HCT116 (cell line): Measurements from ENCODE around the gene ZNF282. TPM values are rescaled to one million over a fixed set of nuclear protein-coding genes. Genes with fewer than 3 reads are reported as not detected.

Experiments
- ATAC-seq: fragments of 200-7000 bp; cut with Tn5 transposase; 2 replicates; pipeline ENCODE4 v1.9.1; 2020; ENCODE audit warnings: mild to moderate bottlenecking, moderate library complexity
- BruUV-seq: library from RNA; stranded (reverse); fragments of 400-500 nt; replicated peaks from 2 replicates; lab custom pipeline; 2021; lab: Mats Ljungman, UMichigan
- CTCF ChIA-PET: fragments of 300-600 bp; sonication (Branson Sonifier 250); formaldehyde crosslinking; loops from one replicate; lab custom pipeline; 2021; ENCODE audit warnings: antibody characterized with exemption; lab: Charles Lee
- POLR2A ChIA-PET: fragments of 300-600, 350-600 bp; sonication (Branson Sonifier 250); formaldehyde crosslinking; loops from one replicate; lab custom pipeline; 2021; ENCODE audit warnings: antibody characterized with exemption; lab: Charles Lee
- RAD21 ChIA-PET, 2 experiments: fragments of 300-600 bp; sonication (Branson Sonifier 250); formaldehyde crosslinking; loops; one replicate each; lab custom pipeline; 2023; ENCODE audit warnings: low total read pairs in 2 of 2; ENCODE audit not compliant: uncharacterized antibody in 2 of 2, unreplicated experiment in 2 of 2, low non-redundant PET in 1 of 2; lab: Charles Lee
- DNase-seq: peaks from one replicate; pipeline ENCODE4 v3.0.0-alpha.2; 2010; ENCODE audit warnings: low read depth, low spot score
- H2AFZ ChIP-seq: fragments of 200-600 bp; shearing (Covaris generic), sonication (generic); 2 replicates; pipeline ENCODE4 v1.6.1; 2017; ENCODE audit warnings: low read depth, mixed run types, mixed read lengths, antibody characterized with exemption, low read length; ENCODE audit not compliant: poor library complexity, severe bottlenecking
- H3K27ac ChIP-seq: 2 replicates; pipeline ENCODE4 v1.5.1; 2012; ENCODE audit warnings: low read depth, low read length
- H3K27me3 ChIP-seq: fragments of 200-600 bp; sonication (generic); 2 replicates; pipeline ENCODE4 v1.6.1; 2016; ENCODE audit warnings: mixed run types, low read length, mixed read lengths; ENCODE audit not compliant: insufficient read depth
- H3K36me3 ChIP-seq, 2 experiments: fragments of 200-500 bp in 1 of 2; fragments of 200-600 bp in 1 of 2; sonication (Bioruptor generic) in 1 of 2; sonication (generic) in 1 of 2; 2 replicates each; pipeline versions ENCODE4 v1.5.1 to v1.6.1; 2014 to 2016; ENCODE audit warnings: low read length in 2 of 2, inconsistent platforms in 1 of 2, mixed read lengths in 1 of 2, mixed run types in 1 of 2; ENCODE audit not compliant: insufficient read depth in 2 of 2, control insufficient read depth in 1 of 2
- H3K4me1 ChIP-seq, 2 experiments: fragments of 200-600 bp in 1 of 2; sonication (generic) in 1 of 2; 2 replicates each; pipeline versions ENCODE4 v1.5.1 to v1.6.1; 2012 to 2017; ENCODE audit warnings: low read length in 2 of 2, inconsistent platforms in 1 of 2, mild to moderate bottlenecking in 1 of 2, mixed read lengths in 1 of 2, mixed run types in 1 of 2, moderate library complexity in 1 of 2; ENCODE audit not compliant: insufficient read depth in 2 of 2, control insufficient read depth in 1 of 2
- H3K4me2 ChIP-seq: fragments of 200-600 bp; sonication (generic); 2 replicates; pipeline ENCODE4 v1.6.1; 2017; ENCODE audit warnings: mixed run types, low read length, mixed read lengths
- H3K4me3 ChIP-seq, 2 experiments: fragments of 200-600 bp in 1 of 2; sonication (generic) in 1 of 2; replicated peaks in 1 of 2; 2 replicates each; pipeline ENCODE4 v1.5.1; 2011 to 2016; ENCODE audit warnings: low read length in 2 of 2, control low read depth in 1 of 2, low read depth in 1 of 2, mild to moderate bottlenecking in 1 of 2, mixed read lengths in 1 of 2, mixed run types in 1 of 2
- H3K79me2 ChIP-seq: fragments of 200-600 bp; sonication (generic); 2 replicates; pipeline ENCODE4 v1.6.1; 2017; ENCODE audit warnings: mild to moderate bottlenecking, mixed run types, low read length, moderate library complexity, mixed read lengths; ENCODE audit not compliant: insufficient read depth
- H3K9ac ChIP-seq: fragments of 200-600 bp; sonication (generic); 2 replicates; pipeline ENCODE4 v1.6.1; 2016; ENCODE audit warnings: low read length, mixed read lengths
- H3K9me2 ChIP-seq: fragments of 200-600 bp; sonication (generic), shearing (Covaris generic); 2 replicates; pipeline ENCODE4 v1.6.1; 2017; ENCODE audit warnings: mixed run types, mild to moderate bottlenecking, moderate library complexity; ENCODE audit not compliant: insufficient read depth
- H3K9me3 ChIP-seq, 2 experiments: fragments of 200-500 bp in 1 of 2; fragments of 200-600 bp in 1 of 2; sonication (Bioruptor generic) in 1 of 2; sonication (generic) in 1 of 2; 2 replicates each; pipeline ENCODE4 v1.6.1; 2014 to 2017; ENCODE audit warnings: low read length in 2 of 2, mixed read lengths in 2 of 2, inconsistent platforms in 1 of 2, low read depth in 1 of 2, mild to moderate bottlenecking in 1 of 2, mixed run types in 1 of 2, moderate library complexity in 1 of 2; ENCODE audit not compliant: control insufficient read depth in 1 of 2, insufficient read depth in 1 of 2
- H4K20me1 ChIP-seq: fragments of 200-600 bp; sonication (generic), shearing (Covaris generic); 2 replicates; pipeline ENCODE4 v1.6.1; 2017; ENCODE audit warnings: mixed run types, mild to moderate bottlenecking, moderate library complexity; ENCODE audit not compliant: insufficient read depth
- ATF3 ChIP-seq: IDR thresholded peaks from 2 replicates; pipeline ENCODE4 v1.6.1; 2012
- CBX3 ChIP-seq: IDR thresholded peaks from 2 replicates; pipeline ENCODE4 v1.6.1; 2012; ENCODE audit warnings: low read depth
- CEBPB ChIP-seq: IDR thresholded peaks from 2 replicates; pipeline ENCODE4 v1.6.1; 2012; ENCODE audit warnings: low read depth
- EGR1 ChIP-seq: IDR thresholded peaks from 2 replicates; pipeline ENCODE4 v1.6.1; 2012; ENCODE audit warnings: low read depth
- ELF1 ChIP-seq: IDR thresholded peaks from 2 replicates; pipeline ENCODE4 v1.6.1; 2012; ENCODE audit warnings: low read depth, borderline replicate concordance
- EZH2 ChIP-seq: fragments of 200-600 bp; sonication (generic); IDR thresholded peaks from 2 replicates; pipeline ENCODE4 v1.6.1; 2017; ENCODE audit warnings: antibody characterized with exemption, mixed run types
- EZH2phosphoT487 ChIP-seq: fragments of 200-600 bp; IDR thresholded peaks from 2 replicates; pipeline ENCODE4 v1.6.1; 2018; ENCODE audit warnings: antibody characterized with exemption, borderline replicate concordance
- FOSL1 ChIP-seq: IDR thresholded peaks from 2 replicates; pipeline ENCODE4 v1.6.1; 2012; ENCODE audit warnings: low read depth
- JUND ChIP-seq: IDR thresholded peaks from 2 replicates; pipeline ENCODE4 v1.6.1; 2012
- MAX ChIP-seq: IDR thresholded peaks from 2 replicates; pipeline ENCODE4 v1.6.1; 2012
- POLR2AphosphoS5 ChIP-seq: IDR thresholded peaks from 2 replicates; pipeline ENCODE4 v1.6.1; 2011; ENCODE audit warnings: mild to moderate bottlenecking, low read depth, low read length, moderate library complexity
- RAD21 ChIP-seq: IDR thresholded peaks from 2 replicates; pipeline ENCODE4 v1.6.1; 2012; ENCODE audit warnings: low read depth, mild to moderate bottlenecking
- SIN3A ChIP-seq: IDR thresholded peaks from 2 replicates; pipeline ENCODE4 v1.6.1; 2012; ENCODE audit warnings: low read depth
- TCF7L2 ChIP-seq: IDR thresholded peaks from 2 replicates; pipeline ENCODE4 v1.7.0; 2011; ENCODE audit warnings: borderline replicate concordance, inconsistent platforms; ENCODE audit not compliant: insufficient read depth, insufficient read length; ENCODE audit errors: extremely low read depth
- YY1 ChIP-seq: IDR thresholded peaks from 2 replicates; pipeline ENCODE4 v1.6.1; 2011; ENCODE audit warnings: low read length, low read depth, moderate library complexity, mild to moderate bottlenecking; ENCODE audit not compliant: insufficient replicate concordance; ENCODE audit errors: extremely low read depth
- ZNF274 ChIP-seq: fragments of 200-500 bp; sonication (Bioruptor generic); IDR thresholded peaks from 2 replicates; pipeline ENCODE4 v1.6.1; 2014; ENCODE audit warnings: mild to moderate bottlenecking, low read depth, low read length, inconsistent platforms
- intact Hi-C: fragments of 100-400 bp; cut with micrococcal nuclease; formaldehyde crosslinking; loops from 2 replicates; pipeline ENCODE4 v1.10.0; 2022
- total RNA-seq: library from RNA; stranded (reverse); gene quantifications from one replicate; pipeline ENCODE4 v1.2.1, GENCODE V29; 2021; ENCODE audit not compliant: unreplicated experiment
- TF ChIP-seq, protein P1 (sequence below), 3 experiments: fragments of 200-600 bp in 1 of 3; sonication (generic) in 1 of 3; IDR thresholded peaks in 2 of 3; conservative IDR thresholded peaks in 1 of 3; 2 replicates each; pipeline ENCODE4 v1.5.1; 2012 to 2017; ENCODE audit warnings: low read depth in 2 of 3, low read length in 2 of 3, antibody characterized with exemption in 1 of 3, borderline replicate concordance in 1 of 3, control low read depth in 1 of 3, mild to moderate bottlenecking in 1 of 3, mixed read lengths in 1 of 3, mixed run types in 1 of 3, moderate library complexity in 1 of 3; ENCODE audit not compliant: insufficient read depth in 1 of 3

The ZNF282 gene
- total RNA-seq, 1 experiment from 2014 or later, result 30.4 TPM

DNA sequence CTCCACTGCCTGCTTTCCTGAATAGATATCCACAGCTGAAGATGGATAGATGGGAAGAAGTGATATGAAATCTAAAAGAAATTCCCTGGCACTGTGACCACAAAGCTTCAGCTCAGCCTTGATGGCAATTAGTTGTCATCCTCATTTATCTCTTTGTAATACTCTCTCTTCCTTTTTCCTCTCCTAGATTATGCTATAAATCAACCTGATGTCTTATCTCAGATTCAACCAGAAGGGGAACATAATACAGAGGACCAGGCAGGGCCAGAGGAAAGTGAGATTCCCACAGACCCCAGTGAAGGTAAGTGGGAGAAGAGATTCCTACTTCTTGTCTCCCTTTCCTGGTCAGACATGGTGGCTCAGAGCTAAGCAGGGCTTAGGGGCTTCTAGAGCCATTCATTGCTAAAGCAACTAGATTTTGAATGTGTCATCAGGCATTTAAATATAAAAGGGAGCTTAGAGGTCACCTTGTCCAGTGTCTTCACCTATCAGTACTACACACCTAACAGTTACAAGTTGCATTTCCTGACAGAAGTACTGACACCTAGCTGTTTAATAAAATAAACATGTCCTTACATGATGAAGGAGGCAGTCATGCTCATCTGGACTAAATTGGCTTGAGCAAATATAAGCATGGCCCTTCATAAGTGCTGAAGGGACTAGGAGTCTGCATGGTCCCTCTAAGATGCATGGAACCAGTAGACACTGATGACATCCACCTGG is 28.6 kb upstream of the ZNF282 start:
- POLR2A ChIA-PET, result no interaction called here
- intact Hi-C loops, result no loop called here

DNA sequence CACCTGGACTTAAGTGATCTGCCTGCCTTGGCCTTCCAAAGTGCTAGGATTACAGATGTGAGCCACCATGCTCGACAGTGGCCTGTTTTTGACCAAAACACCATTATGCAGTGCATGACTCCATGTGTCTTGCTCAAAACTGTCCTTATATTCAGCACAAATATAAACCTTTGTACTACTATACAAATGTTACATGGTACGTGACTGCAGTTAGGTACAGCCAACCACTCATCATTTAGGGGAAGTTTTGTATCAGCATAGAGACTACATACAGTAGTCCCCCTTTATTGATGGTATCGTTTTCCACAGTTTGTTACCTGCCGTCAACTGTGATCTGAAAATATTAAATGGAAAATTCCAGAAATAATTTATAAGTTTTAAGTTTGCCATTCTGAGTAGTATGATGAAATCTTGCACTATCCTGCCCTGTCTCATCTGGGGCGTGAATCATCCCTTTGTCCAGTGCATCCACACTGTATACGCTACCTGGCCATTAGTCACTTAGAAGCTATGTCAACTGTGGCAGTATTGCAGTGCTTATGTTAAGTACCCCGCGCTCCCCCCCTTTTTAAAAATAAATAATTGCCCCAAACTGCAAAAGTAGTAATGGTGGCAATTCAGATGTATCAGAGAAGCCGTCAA is 23.3 kb upstream of the ZNF282 start:
- no peaks in the 10 kb centered on the region for H3K27me3 ChIP-seq
- ChIA-PET CTCF (no interaction called here), POLR2A (no interaction called here), RAD21 (no interaction called here)
- no peak overlapping the region for H3K4me3 ChIP-seq
- BruUV-seq, result no TSS peak
- DNase-seq (no peak), ATAC-seq (no peak)
- H3K9me2 ChIP-seq, result no peaks in the 10 kb centered on the region
- no peak overlapping the region for H3K9ac ChIP-seq
- H2AFZ ChIP-seq, result no peak overlapping the region
- no peak overlapping the region for H3K4me2 ChIP-seq
- H3K36me3 ChIP-seq, result peaks cover 11 to 31% of the 10 kb centered on the region in 2 experiments; a peak in 3 of 4 replicates
- H3K9me3 ChIP-seq, result no peaks in the 10 kb centered on the region
- no peaks in the 10 kb centered on the region for H3K79me2 ChIP-seq
- H3K27ac ChIP-seq, result no peak overlapping the region
- intact Hi-C loops, result no loop called here
- H3K4me1 ChIP-seq, result no peaks in the 10 kb centered on the region
- H4K20me1 ChIP-seq, result no peaks in the 10 kb centered on the region
- TF ChIP-seq POLR2AphosphoS5, result 0 out of 2 replicates have a peak, but pooled peaks have one; percentile 20
- TF ChIP-seq EGR1, result no peak
- TF ChIP-seq JUND, result peak; percentile 44; the same call in 1 of the 2 replicates
- TF ChIP-seq, protein P1, sequence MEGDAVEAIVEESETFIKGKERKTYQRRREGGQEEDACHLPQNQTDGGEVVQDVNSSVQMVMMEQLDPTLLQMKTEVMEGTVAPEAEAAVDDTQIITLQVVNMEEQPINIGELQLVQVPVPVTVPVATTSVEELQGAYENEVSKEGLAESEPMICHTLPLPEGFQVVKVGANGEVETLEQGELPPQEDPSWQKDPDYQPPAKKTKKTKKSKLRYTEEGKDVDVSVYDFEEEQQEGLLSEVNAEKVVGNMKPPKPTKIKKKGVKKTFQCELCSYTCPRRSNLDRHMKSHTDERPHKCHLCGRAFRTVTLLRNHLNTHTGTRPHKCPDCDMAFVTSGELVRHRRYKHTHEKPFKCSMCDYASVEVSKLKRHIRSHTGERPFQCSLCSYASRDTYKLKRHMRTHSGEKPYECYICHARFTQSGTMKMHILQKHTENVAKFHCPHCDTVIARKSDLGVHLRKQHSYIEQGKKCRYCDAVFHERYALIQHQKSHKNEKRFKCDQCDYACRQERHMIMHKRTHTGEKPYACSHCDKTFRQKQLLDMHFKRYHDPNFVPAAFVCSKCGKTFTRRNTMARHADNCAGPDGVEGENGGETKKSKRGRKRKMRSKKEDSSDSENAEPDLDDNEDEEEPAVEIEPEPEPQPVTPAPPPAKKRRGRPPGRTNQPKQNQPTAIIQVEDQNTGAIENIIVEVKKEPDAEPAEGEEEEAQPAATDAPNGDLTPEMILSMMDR (IDR thresholded peaks at IDR 0.05 in 2 of 3, conservative IDR thresholded peaks at IDR 0.05 in 1 of 3; ENCODE audit: borderline replicate concordance in 1 of 3, insufficient read depth in 1 of 3, low read depth in 2 of 3, low read length in 2 of 3), result no peak
- no peak for TF ChIP-seq TCF7L2
- 0 out of 2 replicates have a peak, but pooled peaks have one; percentile 15 for TF ChIP-seq MAX
- no peak for TF ChIP-seq EZH2phosphoT487
- TF ChIP-seq ELF1, result no peak
- no peak for TF ChIP-seq RAD21
- TF ChIP-seq EZH2, result no peak
- TF ChIP-seq CBX3, result no peak
- no peak for TF ChIP-seq ZNF274
- no peak for TF ChIP-seq SIN3A
- no peak for TF ChIP-seq ATF3
- TF ChIP-seq CEBPB, result peak; percentile 66

More for the DNA sequence above, 28.6 kb upstream of the ZNF282 start:
- CTCF ChIA-PET, result no interaction called here
- BruUV-seq, result no TSS peak
- Histone ChIP-seq H3K4me3 (no peak overlapping the region), H3K79me2 (no peaks in the 10 kb centered on the region), H3K27me3 (no peaks in the 10 kb centered on the region), H4K20me1 (no peaks in the 10 kb centered on the region), H3K4me2 (no peak overlapping the region), H3K27ac (no peak overlapping the region), H2AFZ (no peak overlapping the region), H3K36me3 (peaks cover 26 to 31% of the 10 kb centered on the region in 2 experiments; a peak in 3 of 4 replicates), H3K9me3 (no peaks in the 10 kb centered on the region), H3K4me1 (no peaks in the 10 kb centered on the region), H3K9ac (no peak overlapping the region), H3K9me2 (no peaks in the 10 kb centered on the region)
- DNase-seq (no peak), ATAC-seq (no peak)
- TF ChIP-seq YY1 (no peak), FOSL1 (no peak), RAD21 (no peak), ELF1 (no peak), CBX3 (no peak)
- RAD21 ChIA-PET, result no interaction called here
